ENCODE results near the gene SAMD4A.

SAMD4A gene, protein sequence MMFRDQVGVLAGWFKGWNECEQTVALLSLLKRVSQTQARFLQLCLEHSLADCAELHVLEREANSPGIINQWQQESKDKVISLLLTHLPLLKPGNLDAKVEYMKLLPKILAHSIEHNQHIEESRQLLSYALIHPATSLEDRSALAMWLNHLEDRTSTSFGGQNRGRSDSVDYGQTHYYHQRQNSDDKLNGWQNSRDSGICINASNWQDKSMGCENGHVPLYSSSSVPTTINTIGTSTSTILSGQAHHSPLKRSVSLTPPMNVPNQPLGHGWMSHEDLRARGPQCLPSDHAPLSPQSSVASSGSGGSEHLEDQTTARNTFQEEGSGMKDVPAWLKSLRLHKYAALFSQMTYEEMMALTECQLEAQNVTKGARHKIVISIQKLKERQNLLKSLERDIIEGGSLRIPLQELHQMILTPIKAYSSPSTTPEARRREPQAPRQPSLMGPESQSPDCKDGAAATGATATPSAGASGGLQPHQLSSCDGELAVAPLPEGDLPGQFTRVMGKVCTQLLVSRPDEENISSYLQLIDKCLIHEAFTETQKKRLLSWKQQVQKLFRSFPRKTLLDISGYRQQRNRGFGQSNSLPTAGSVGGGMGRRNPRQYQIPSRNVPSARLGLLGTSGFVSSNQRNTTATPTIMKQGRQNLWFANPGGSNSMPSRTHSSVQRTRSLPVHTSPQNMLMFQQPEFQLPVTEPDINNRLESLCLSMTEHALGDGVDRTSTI

GRCh38 chr14:54566410-54567223 is at the start of gene SAMD4A:
TSS of gene SAMD4A (plus strand) at chr14:54567128. CDS start at chr14:54567917, 789 bp downstream.
- DNase-seq (ENCODE audit: low spot score), result peak; percentile 78

GRCh38 chr14:54524410-54524809 is 42.5 kb upstream of the SAMD4A start:
- no peak for DNase-seq (ENCODE audit: low spot score)

DNA sequence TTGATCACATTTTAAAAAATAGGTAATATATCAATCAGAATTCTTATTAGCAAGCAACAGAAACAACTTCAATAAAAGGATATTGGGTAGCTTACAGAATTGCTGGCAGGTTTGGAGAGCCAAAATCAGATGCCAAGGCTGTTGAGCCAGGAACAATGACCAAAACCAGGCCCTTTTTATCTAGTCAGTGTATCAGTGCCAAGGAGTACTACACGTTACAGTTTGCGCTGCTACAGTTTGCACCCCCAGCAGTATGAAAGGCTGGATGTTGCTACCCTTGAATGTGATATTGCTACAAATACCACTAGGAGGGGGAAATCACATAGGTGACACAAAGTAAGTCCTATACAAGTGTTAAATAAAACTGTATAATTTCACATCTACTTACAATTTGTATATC is 38.0 kb upstream of the SAMD4A start:
- DNase-seq (ENCODE audit: low spot score), result no peak

GRCh38 chr14:54529811-54530210 is 37.1 kb upstream of the SAMD4A start:
- DNase-seq (ENCODE audit: low spot score), result no peak

DNA sequence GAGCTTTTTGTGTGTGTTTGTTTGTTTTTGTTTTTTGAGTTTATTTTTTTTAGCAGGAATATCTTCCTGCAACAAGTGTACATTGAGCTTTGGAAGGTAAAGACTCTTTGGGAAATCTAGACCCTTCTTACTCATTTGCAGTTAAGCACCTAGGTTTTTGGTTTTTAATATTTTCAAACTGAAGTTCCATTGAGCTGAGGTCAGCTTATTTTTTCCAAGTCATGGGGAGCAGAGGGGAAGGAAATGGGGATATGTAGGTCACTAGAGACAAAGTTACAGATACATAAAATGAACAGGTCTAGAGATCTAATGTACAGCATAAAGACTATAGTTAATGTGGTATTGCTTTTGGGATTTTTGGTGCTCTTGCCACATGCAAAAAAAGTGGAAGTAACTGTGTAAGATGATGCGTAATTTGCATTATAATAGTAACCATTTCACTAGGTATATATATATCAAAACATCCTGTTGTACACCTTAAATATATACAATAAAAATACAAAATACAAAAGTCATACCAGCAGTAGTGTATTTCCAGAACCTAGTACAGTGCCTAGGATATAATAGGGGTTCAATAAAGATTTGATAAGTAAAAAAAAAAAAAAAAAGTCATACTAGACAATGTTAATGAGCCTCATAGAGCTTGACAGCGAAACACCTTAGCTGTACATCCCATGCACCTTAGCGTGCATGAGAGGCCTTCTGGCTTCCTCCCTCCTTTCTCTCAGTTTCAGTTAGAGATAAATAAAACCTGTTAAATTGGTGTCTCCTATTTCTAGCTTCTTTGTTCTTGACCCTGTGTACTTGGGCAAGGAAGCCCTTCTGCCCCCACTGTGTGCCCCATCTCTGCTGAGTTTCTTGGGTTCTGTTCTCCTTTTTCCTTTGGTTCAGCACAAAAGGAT is 34.6 kb upstream of the SAMD4A start:
- no peak for DNase-seq (ENCODE audit: low spot score)

DNA sequence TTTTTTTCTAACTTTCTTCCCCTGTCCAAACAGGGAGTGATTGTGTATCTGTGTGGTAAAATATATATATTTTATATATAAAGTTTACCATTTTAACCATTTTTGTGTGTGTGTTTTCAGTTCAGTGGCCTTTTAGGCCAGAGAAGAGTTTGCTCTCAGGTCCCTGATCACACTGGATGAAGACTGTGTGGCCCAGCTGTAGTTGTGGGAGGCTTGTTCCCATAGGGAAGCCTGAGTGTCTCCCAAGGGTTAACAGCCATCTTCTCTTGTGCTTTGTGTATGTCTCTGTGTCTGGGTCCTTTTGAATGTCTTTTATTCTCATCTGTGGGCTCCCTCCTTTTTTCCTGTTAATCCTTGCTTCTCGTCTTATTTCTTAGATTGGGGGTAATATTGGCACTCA is 33.8 kb upstream of the SAMD4A start:
- DNase-seq (ENCODE audit: low spot score), result no peak

DNA sequence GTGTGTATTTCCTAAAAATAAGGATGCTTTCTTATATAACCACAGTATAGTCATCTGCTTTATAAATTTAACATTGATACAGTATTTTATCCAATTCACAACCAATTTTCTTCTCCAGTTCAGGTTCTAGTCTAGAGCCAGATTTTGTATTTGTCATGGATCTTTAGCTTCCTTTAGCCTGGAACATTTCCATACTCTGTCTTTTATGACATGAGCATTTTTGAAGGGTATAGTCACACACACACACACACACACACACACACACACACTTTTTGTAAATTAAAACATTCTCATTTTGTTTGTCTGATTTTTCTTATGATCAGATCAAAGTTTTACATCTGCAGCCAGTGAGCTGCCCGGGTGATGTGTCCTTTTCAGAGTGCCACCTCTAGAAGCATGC is 31.8 kb upstream of the SAMD4A start:
- no peak for DNase-seq (ENCODE audit: low spot score)

DNA sequence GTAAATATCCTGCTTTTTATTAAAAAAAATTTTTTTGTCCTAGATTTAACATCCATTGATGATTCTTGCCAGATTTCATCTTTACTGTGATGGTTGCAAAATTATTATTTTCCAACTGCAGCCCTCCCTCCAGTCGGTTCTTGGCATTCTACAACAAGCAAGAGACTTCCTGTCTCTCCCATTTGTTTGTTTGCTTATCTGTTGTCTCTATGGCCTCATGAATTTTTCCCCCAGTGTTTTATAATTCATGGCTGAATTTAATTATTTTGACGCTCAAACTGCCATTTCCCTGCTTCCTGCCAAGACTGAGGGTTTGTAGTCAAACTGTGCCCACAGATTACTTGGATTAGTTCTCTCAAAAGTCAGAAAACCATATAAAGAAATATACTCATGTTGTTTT is 31.3 kb upstream of the SAMD4A start:
- no peak for DNase-seq (ENCODE audit: low spot score)

DNA sequence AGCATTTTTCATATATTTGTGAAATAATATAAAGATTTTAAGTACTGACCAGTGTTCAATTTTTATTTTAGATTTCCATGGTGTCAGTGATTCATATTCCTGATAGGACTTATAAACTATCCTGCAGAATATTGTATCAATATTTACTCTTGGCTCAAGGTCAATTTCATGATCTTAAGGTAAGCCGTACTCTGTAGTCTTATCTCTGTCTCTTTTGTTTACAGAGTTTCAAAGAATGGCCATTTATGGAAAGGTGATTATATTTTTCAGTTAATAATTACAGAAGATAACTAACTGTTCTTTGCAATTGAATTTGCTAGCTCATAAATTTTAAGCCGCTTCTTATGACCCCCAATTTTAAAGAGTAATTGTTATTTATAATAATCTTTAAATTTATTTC is 29.3 kb upstream of the SAMD4A start:
- DNase-seq (ENCODE audit: low spot score), result no peak

- no peak for DNase-seq (ENCODE audit: low spot score)
These were observed 28.9 kb upstream of the SAMD4A start for GRCh38 chr14:54538055-54538454.

DNA sequence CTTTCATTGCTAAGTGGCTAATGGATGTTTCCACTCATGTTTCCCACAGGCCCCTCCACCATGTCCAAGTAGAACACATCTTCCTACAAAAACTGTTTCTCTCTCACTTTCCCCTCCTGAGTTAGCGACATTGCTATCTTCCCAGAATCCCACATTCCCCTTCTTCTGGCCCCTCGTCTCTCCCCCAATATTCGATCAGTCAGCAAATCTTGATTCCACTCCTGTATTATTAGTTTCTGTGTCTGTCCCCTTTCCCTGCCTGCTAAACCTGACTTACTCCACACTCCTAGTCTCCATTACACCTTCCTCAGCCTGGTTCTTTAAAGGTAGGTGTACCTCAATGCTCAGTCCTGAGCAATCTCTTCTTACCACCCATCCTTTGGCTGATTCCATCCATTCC is 19.3 kb upstream of the SAMD4A start:
- DNase-seq (ENCODE audit: low spot score), result no peak

GRCh38 chr14:54548491-54548890 is 18.4 kb upstream of the SAMD4A start:
- DNase-seq (ENCODE audit: low spot score), result no peak

GRCh38 chr14:54549862-54550261 is 17.1 kb upstream of the SAMD4A start:
- DNase-seq (ENCODE audit: low spot score), result no peak

DNA sequence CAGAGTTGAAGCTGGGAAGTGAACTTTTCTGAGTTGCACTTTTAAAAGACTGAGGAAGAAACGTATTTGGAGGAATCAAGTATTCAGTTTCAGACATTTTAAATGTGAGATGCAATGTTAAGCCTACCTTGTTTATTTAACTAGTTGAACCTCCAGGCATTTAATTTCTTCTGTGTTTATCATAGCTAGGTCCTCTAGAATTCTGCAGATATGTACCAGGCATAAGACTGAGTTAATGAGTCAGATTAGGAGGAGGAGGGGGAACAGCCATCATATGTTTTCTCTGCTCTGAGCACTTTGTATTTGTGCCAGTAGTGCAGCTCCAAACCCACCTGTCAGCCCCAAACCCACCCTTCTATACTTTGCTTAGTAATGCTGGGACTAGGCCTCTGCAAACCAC is 16.4 kb upstream of the SAMD4A start:
- DNase-seq (ENCODE audit: low spot score), result no peak

DNA sequence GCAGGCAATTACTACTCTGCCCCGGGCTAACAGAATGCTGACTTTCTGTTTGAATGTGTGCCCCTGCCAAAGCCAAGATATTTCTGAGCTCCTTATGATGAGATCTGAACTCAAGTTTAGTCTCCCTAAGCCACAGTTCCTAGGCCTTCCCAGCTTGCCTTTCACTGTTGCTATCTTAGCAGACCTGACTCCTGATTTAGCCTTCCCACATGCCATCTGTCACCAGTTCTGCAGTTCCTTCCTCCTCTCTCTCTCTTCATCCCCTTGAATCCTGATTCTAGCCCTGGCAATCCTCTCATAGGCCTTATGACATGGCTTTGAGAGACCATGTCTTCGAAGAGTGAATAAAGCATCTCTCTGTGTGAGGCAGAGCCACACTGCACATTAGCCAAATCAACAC is 12.5 kb upstream of the SAMD4A start:
- no peak for DNase-seq (ENCODE audit: low spot score)

DNA sequence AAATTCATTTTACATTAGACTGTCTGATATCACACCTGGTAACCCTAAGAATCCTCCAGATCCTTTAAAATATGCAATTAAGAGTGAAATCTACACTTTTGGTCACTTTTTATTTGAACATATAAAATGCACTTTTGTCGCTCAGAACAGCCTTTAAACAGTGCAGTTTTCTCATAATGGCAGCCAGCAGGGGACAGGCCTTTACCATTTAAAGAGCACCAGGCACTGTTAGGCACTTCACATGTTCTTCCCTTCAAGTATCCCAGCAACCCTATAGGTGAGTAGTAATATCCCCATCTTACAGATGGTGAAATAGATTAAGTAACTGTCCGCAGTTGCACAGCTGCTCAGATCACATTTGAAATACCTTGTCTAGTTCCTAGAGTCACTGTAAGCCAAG is 11.3 kb upstream of the SAMD4A start:
- DNase-seq (ENCODE audit: low spot score), result no peak

GRCh38 chr14:54556535-54556934 is 10.4 kb upstream of the SAMD4A start:
- DNase-seq (ENCODE audit: low spot score), result no peak

DNA sequence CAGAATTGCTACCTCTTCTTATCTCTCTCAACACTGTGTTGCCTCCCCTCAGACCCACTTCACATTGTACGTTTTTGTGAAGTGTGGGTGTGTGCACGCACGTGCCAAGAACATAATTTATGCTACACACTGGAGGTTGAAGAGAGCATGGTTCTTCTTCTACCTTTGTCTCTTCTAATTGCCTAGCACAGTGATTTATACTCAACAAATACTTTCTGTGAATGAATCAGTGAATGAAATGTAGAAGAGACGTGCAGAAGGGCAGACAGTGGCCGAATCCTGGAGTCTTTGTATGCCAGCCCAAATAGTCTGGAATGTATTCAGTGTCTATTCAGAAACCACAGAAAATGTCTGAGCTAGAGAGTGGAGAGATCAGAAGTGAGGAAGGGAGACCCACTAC is 4.6 kb upstream of the SAMD4A start:
- DNase-seq (ENCODE audit: low spot score), result peak; percentile 42

DNA sequence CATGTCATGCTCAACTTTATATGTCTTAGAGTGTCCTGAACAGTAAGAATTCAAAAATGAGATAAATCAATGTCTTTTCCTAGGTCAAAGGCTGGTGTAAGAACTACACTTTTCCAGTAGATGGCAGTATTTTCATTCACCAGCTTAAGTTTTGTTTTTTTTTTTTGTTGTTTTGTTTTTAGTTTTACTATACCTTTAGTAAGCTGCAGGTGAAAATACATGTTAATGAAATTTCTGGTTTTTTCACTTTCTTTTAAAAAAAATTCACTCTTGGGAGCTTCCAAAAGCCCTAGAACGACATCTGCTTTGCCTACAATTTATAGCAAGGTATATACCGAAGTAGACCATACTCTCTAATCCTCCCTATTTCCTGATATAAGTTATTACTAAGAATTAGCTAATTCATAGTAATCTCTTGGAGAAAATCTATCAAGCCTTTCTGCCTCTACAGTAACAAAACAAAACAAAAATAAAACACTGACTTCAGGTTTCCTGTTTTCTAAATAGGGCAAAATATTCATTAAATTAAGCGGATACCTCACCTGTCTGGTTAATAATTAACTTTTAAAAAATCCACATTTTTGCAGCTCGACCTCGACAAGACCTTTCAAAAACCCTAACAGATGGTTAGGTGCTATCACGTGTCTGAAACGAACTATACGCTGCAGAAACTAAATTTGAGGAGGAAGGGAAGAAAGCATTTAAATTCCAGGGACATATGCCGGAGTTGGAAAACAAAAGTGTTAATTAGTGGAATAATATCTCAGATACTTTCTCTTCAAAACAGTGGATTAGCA is 2.7 kb upstream of the SAMD4A start:
- DNase-seq (ENCODE audit: low spot score), result no peak

DNA sequence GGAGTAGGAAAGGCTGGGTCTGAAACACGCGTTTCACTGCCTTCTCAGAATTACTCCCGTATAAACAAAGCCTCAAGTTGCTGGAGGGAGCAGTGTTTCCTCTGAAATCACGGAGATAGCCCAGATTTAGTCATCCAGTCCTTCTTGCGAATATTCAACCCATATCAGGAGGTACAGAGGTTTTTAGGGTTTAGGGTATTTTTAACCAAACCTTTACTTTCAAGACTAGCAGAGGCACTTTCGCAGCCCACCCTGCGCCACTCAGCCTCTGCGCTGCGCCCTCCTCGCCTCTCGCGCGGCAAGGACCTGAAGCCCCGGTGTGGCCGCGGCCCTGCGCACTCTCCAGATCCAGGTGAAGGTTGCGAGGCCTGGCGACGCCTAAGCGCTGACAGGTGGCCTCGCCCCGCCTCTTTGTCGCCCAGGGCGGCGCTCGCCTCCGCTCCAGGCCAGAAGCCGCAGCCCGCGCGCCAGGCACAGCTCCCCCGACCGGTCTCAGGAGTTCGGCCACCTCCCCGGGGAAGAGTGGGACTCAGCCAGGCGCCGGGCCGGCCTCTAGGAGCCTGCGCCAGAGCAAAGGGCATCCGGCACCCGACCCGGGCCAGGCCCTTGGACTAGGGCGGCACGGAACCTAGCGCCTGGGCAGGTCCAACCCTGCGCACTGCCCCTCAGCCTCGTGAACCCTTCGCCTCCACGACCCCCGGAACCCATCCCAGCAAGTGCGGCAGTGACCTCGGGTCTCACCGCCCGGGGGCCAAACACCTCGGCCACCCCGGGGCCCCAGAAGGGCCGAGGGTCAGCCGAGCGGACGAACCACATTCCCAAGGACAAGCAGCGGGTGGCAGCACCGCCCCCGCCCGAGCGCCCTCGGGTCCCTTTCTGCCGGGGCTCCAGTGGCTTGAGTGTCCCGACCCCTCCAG is 1.8 kb upstream of the SAMD4A start:
- DNase-seq (ENCODE audit: low spot score), result peak; percentile 72

Data from hepatic stellate cell (primary cell).